ENCODE results near the gene CBX5. TPM values are rescaled to one million over a fixed set of nuclear protein-coding genes. Genes with fewer than 3 reads are reported as not detected.
"Not testable (repeated sequence)": the region's sequence is repeated elsewhere in the genome, so short reads cannot be mapped to it uniquely, and the experiment has no call there.

CBX5 gene
- total RNA-seq, 1 experiment from 2014 or later, result 41.0 TPM

GRCh38 chr12:54246011-54246641 is 33.8 kb downstream of the CBX5 start:
- Histone ChIP-seq H2AFZ (ENCODE audit: low read length) (no peak overlapping the region), H3K4me2 (ENCODE audit: low read depth, low read length, poor library complexity, severe bottlenecking) (no peak overlapping the region), H3K9me2 (replicated peaks; ENCODE audit: insufficient read depth, low read length) (no peaks in the 10 kb centered on the region), H3K27me3 (ENCODE audit: low read length) (no peaks in the 10 kb centered on the region), H4K20me1 (ENCODE audit: insufficient read depth, low read depth, low read length) (no peaks in the 10 kb centered on the region), H3K4me1 (ENCODE audit: low read length) (0 out of 2 replicates have a peak, but pooled peaks cover 2% of the 10 kb centered on the region), H3K9ac (ENCODE audit: low read length) (no peak overlapping the region), H3K36me3 (ENCODE audit: insufficient read depth, low read length) (peaks cover 20% of the 10 kb centered on the region; the same call in 1 of the 2 replicates), H3K4me3 (ENCODE audit: low read length) (no peak overlapping the region), H3K79me2 (ENCODE audit: low read length) (no peaks in the 10 kb centered on the region), H3K27ac (ENCODE audit: low read length) (no peak overlapping the region), H3K9me3 (ENCODE audit: low read length) (no peaks in the 10 kb centered on the region)
- DNase-seq, result no peak

DNA sequence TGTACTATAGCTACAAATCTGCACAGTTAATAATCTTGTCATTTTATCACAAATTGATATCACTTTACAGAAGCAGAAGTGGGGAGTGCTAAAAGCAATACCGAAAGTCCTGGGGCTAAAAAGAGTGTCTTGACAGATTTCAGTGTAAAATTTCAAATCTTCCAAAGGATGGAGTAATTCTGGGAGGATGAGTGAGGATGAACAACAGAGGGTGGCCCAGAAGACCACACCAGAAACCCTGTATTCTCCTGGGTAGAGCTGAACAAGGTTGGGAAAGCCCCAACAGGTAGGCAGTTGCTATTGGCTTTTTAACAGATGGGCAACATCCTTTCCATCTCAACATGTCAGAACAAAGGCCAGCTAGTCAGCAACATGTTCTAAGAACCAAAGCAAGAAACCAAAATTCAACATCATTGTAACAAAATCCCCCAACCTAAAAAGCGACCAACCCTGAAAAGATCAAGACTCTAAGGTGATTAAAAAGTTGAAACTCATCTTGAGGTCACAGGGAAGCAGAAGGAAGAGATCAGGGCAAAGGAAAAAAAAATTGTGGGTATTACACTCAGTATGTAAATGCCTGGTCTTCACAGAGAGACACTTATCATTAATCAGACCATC is 38.8 kb downstream of the CBX5 start:
- H3K9me2 ChIP-seq (replicated peaks; ENCODE audit: insufficient read depth, low read length), result no peaks in the 10 kb centered on the region
- no peak overlapping the region for H2AFZ ChIP-seq (ENCODE audit: low read length)
- no peak overlapping the region for H3K27ac ChIP-seq (ENCODE audit: low read length)
- no peak for DNase-seq
- no peaks in the 10 kb centered on the region for H3K27me3 ChIP-seq (ENCODE audit: low read length)
- no peak overlapping the region for H3K4me3 ChIP-seq (ENCODE audit: low read length)
- no peaks in the 10 kb centered on the region for H3K79me2 ChIP-seq (ENCODE audit: low read length)
- 0 out of 2 replicates have a peak, but pooled peaks cover 2% of the 10 kb centered on the region for H3K4me1 ChIP-seq (ENCODE audit: low read length)
- no peak overlapping the region for H3K9ac ChIP-seq (ENCODE audit: low read length)
- H4K20me1 ChIP-seq (ENCODE audit: insufficient read depth, low read depth, low read length), result no peaks in the 10 kb centered on the region
- peaks cover 21% of the 10 kb centered on the region for H3K36me3 ChIP-seq (ENCODE audit: insufficient read depth, low read length)
- no peak overlapping the region for H3K4me2 ChIP-seq (ENCODE audit: low read depth, low read length, poor library complexity, severe bottlenecking)
- no peaks in the 10 kb centered on the region for H3K9me3 ChIP-seq (ENCODE audit: low read length)

DNA sequence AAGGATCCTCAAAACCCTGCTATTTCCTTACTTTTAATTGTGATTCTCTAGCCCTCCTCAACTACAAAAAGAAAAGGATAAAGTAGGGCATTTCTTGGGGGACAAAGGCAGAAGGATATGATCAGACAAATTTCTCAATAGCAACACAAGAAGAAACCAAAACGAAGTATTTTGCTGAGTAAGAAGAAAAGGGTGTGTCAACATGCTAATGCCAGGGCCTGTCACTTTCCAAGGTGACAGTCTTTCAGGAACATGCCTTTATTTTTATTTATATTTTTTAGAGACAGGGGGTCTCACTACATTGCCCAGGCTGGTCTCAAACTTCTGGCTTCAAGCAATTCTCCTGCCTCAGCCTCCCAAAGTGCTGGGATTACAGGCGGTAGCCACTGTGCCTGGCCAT is 39.8 kb downstream of the CBX5 start:
- H3K9me3 ChIP-seq (ENCODE audit: low read length), result no peaks in the 10 kb centered on the region
- H3K4me3 ChIP-seq (ENCODE audit: low read length), result no peak overlapping the region
- H3K9me2 ChIP-seq (replicated peaks; ENCODE audit: insufficient read depth, low read length), result no peaks in the 10 kb centered on the region
- 0 out of 2 replicates have a peak, but pooled peaks cover 2% of the 10 kb centered on the region for H3K4me1 ChIP-seq (ENCODE audit: low read length)
- no peak overlapping the region for H3K27ac ChIP-seq (ENCODE audit: low read length)
- no peaks in the 10 kb centered on the region for H4K20me1 ChIP-seq (ENCODE audit: insufficient read depth, low read depth, low read length)
- H3K9ac ChIP-seq (ENCODE audit: low read length), result no peak overlapping the region
- no peak for DNase-seq
- H3K27me3 ChIP-seq (ENCODE audit: low read length), result no peaks in the 10 kb centered on the region
- H3K79me2 ChIP-seq (ENCODE audit: low read length), result no peaks in the 10 kb centered on the region
- H3K4me2 ChIP-seq (ENCODE audit: low read depth, low read length, poor library complexity, severe bottlenecking), result no peak overlapping the region
- H3K36me3 ChIP-seq (ENCODE audit: insufficient read depth, low read length), result peaks cover 18% of the 10 kb centered on the region
- no peak overlapping the region for H2AFZ ChIP-seq (ENCODE audit: low read length)

DNA sequence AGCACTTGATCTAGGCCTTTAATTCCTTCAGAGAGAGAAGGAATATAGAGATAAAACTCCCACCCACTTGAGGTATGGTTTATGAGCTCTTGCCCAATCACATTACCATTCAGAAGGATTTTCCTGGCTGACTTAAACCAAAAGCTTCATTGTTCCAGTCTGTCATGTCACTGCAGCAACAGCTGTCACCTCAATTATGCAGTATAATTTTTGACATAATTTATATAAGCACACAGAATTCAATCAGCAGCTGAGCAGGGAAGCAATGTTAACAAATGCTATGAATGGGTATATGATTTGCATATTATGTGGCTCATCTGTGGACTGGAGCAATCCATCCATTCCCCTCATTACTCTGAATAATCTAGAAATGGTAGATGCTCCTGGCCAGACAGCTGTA is 40.3 kb downstream of the CBX5 start:
- Histone ChIP-seq H3K4me3 (ENCODE audit: low read length) (no peak overlapping the region), H3K9ac (ENCODE audit: low read length) (no peak overlapping the region), H3K27ac (ENCODE audit: low read length) (no peak overlapping the region), H3K9me2 (replicated peaks; ENCODE audit: insufficient read depth, low read length) (no peaks in the 10 kb centered on the region), H3K79me2 (ENCODE audit: low read length) (no peaks in the 10 kb centered on the region), H4K20me1 (ENCODE audit: insufficient read depth, low read depth, low read length) (no peaks in the 10 kb centered on the region), H3K4me1 (ENCODE audit: low read length) (0 out of 2 replicates have a peak, but pooled peaks cover 2% of the 10 kb centered on the region), H3K27me3 (ENCODE audit: low read length) (no peaks in the 10 kb centered on the region), H3K4me2 (ENCODE audit: low read depth, low read length, poor library complexity, severe bottlenecking) (no peak overlapping the region), H3K9me3 (ENCODE audit: low read length) (no peaks in the 10 kb centered on the region), H2AFZ (ENCODE audit: low read length) (no peak overlapping the region), H3K36me3 (ENCODE audit: insufficient read depth, low read length) (peaks cover 18% of the 10 kb centered on the region)
- DNase-seq, result no peak

GRCh38 chr12:54238531-54238930 is 41.4 kb downstream of the CBX5 start:
- Histone ChIP-seq H3K36me3 (ENCODE audit: insufficient read depth, low read length) (peaks cover 18% of the 10 kb centered on the region), H3K4me2 (ENCODE audit: low read depth, low read length, poor library complexity, severe bottlenecking) (no peak overlapping the region), H3K27ac (ENCODE audit: low read length) (no peak overlapping the region), H3K4me1 (ENCODE audit: low read length) (0 out of 2 replicates have a peak, but pooled peaks cover 2% of the 10 kb centered on the region), H3K9me2 (replicated peaks; ENCODE audit: insufficient read depth, low read length) (no peaks in the 10 kb centered on the region), H3K9me3 (ENCODE audit: low read length) (no peaks in the 10 kb centered on the region), H2AFZ (ENCODE audit: low read length) (no peak overlapping the region), H3K79me2 (ENCODE audit: low read length) (no peaks in the 10 kb centered on the region), H3K27me3 (ENCODE audit: low read length) (no peaks in the 10 kb centered on the region), H3K4me3 (ENCODE audit: low read length) (no peak overlapping the region), H3K9ac (ENCODE audit: low read length) (no peak overlapping the region), H4K20me1 (ENCODE audit: insufficient read depth, low read depth, low read length) (no peaks in the 10 kb centered on the region)
- no peak for DNase-seq

- H3K9me3 ChIP-seq (ENCODE audit: low read length), result no peaks in the 10 kb centered on the region
- no peak overlapping the region for H3K9ac ChIP-seq (ENCODE audit: low read length)
- H3K4me2 ChIP-seq (ENCODE audit: low read depth, low read length, poor library complexity, severe bottlenecking), result no peak overlapping the region
- H3K9me2 ChIP-seq (replicated peaks; ENCODE audit: insufficient read depth, low read length), result no peaks in the 10 kb centered on the region
- H3K27me3 ChIP-seq (ENCODE audit: low read length), result no peaks in the 10 kb centered on the region
- no peak overlapping the region for H3K27ac ChIP-seq (ENCODE audit: low read length)
- no peak overlapping the region for H2AFZ ChIP-seq (ENCODE audit: low read length)
- no peak for DNase-seq
- H3K4me3 ChIP-seq (ENCODE audit: low read length), result no peak overlapping the region
- no peaks in the 10 kb centered on the region for H3K4me1 ChIP-seq (ENCODE audit: low read length)
- H4K20me1 ChIP-seq (ENCODE audit: insufficient read depth, low read depth, low read length), result no peaks in the 10 kb centered on the region
- H3K36me3 ChIP-seq (ENCODE audit: insufficient read depth, low read length), result no peaks in the 10 kb centered on the region
- H3K79me2 ChIP-seq (ENCODE audit: low read length), result no peaks in the 10 kb centered on the region
These were observed 47.1 kb downstream of the CBX5 start for GRCh38 chr12:54232790-54233189.

- not testable (repeated sequence) for H3K27me3 ChIP-seq (ENCODE audit: low read length); H3K4me2 ChIP-seq (ENCODE audit: low read depth, low read length, poor library complexity, severe bottlenecking); H4K20me1 ChIP-seq (ENCODE audit: insufficient read depth, low read depth, low read length); DNase-seq; H3K27ac ChIP-seq (ENCODE audit: low read length); H3K4me3 ChIP-seq (ENCODE audit: low read length); H3K4me1 ChIP-seq (ENCODE audit: low read length); H3K9me2 ChIP-seq (replicated peaks; ENCODE audit: insufficient read depth, low read length); H3K9me3 ChIP-seq (ENCODE audit: low read length); H3K36me3 ChIP-seq (ENCODE audit: insufficient read depth, low read length); H3K9ac ChIP-seq (ENCODE audit: low read length); H3K79me2 ChIP-seq (ENCODE audit: low read length); H2AFZ ChIP-seq (ENCODE audit: low read length)
These were observed 48.7 kb downstream of the CBX5 start for GRCh38 chr12:54231269-54231668.

DNA sequence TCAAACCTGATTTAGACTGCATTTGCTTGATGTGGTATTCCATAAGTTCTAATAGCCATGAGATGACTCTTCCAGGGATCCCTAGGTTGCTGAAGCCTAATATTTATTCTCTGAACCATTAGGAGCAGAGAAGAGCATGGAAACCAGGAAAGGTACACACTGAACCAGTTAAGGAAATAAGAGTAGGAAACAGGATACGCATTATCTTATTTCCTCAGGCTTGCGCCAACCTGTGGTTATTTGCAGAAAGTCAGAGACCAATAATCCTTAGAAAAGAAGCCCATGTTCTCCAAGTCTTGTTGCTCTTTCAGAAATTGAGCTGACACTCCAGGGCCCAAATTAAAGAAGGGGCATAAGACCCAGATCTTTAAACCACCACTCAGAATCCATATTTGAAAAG is 49.4 kb downstream of the CBX5 start:
- H3K79me2 ChIP-seq (ENCODE audit: low read length), result no peaks in the 10 kb centered on the region
- H3K4me2 ChIP-seq (ENCODE audit: low read depth, low read length, poor library complexity, severe bottlenecking), result no peak overlapping the region

More for the DNA sequence above, 49.4 kb downstream of the CBX5 start:
- peaks cover under 1% of the 10 kb centered on the region for H3K4me1 ChIP-seq (ENCODE audit: low read length)
- no peak overlapping the region for H3K27ac ChIP-seq (ENCODE audit: low read length)
- no peaks in the 10 kb centered on the region for H4K20me1 ChIP-seq (ENCODE audit: insufficient read depth, low read depth, low read length)
- H3K36me3 ChIP-seq (ENCODE audit: insufficient read depth, low read length), result no peaks in the 10 kb centered on the region
- H3K4me3 ChIP-seq (ENCODE audit: low read length), result no peak overlapping the region
- H3K9me3 ChIP-seq (ENCODE audit: low read length), result no peaks in the 10 kb centered on the region
- H3K27me3 ChIP-seq (ENCODE audit: low read length), result no peaks in the 10 kb centered on the region
- no peak overlapping the region for H2AFZ ChIP-seq (ENCODE audit: low read length)
- H3K9me2 ChIP-seq (replicated peaks; ENCODE audit: insufficient read depth, low read length), result no peaks in the 10 kb centered on the region
- DNase-seq, result no peak
- H3K9ac ChIP-seq (ENCODE audit: low read length), result no peak overlapping the region

Measured in Karpas-422 (cell line).